ENCODE data around the gene JMJD1C. TPM values are rescaled to one million over a fixed set of nuclear protein-coding genes. Genes with fewer than 3 reads are reported as not detected.

The JMJD1C gene
- total RNA-seq: 84.2 TPM
- long read RNA-seq, partial matches to known transcripts: 13 of 28 reads
- long read RNA-seq, other reads (novel, unspliced or antisense): 15 of 28 reads

DNA sequence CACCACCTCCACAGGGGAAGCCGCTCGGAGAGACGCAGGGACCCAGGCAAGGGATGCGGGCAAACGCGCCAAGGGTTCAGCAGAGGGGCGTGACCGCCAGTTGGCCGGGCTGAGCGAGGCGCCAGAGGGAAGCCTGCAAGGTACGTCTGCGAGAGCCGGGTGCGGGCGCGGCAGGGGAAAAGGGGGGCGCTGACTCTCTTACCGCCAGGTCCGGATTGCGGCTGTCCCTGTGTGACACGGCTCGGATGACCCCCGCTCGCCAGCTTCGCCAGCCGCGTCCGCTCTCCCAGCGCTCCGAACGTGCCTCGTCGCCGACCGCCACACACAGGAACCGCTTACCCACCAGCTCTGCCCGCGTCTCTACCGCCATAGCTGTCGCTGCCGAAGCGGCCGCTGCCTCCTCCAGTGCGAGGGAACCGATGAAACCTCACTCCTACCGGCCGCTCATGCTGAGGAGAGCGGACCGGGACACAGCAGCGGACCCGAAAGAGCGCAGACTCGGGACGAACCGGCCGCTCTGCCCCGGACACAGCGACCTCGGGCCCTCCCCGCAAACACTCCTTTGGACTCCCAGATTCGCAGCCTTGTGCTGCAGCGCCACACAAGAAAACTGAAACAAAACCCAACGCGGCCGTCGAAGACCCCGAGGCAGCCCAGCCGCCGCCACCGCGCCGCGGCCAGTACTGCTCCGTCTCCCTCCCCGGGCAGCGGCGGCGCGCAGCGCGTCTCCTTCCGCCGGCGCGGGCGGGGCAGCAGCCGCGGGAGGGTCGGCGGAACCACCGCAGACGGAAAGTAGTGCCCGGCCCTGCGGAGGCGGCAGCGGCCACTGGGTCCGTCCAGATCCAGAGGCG lies at the start of gene JMJD1C:
JMJD1C (minus strand) TSS at position 685 of the 851 bp plus-strand sequence; CDS start at position 370, 315 bp downstream.
- H3K36me3 ChIP-seq: no peaks in the 10 kb centered on the region
- intact Hi-C loops (cut with DNase I): no loop called here
- TF ChIP-seq, protein P1, sequence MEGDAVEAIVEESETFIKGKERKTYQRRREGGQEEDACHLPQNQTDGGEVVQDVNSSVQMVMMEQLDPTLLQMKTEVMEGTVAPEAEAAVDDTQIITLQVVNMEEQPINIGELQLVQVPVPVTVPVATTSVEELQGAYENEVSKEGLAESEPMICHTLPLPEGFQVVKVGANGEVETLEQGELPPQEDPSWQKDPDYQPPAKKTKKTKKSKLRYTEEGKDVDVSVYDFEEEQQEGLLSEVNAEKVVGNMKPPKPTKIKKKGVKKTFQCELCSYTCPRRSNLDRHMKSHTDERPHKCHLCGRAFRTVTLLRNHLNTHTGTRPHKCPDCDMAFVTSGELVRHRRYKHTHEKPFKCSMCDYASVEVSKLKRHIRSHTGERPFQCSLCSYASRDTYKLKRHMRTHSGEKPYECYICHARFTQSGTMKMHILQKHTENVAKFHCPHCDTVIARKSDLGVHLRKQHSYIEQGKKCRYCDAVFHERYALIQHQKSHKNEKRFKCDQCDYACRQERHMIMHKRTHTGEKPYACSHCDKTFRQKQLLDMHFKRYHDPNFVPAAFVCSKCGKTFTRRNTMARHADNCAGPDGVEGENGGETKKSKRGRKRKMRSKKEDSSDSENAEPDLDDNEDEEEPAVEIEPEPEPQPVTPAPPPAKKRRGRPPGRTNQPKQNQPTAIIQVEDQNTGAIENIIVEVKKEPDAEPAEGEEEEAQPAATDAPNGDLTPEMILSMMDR (IDR thresholded peaks at IDR 0.05): no peak
- DNase-seq (peak; percentile 92), ATAC-seq (peak; percentile 97)
- H3K27ac ChIP-seq: peak within 1 kb of the TSS; percentile 87
- peak within 1 kb of the TSS; percentile 82 for H3K4me3 ChIP-seq
- peaks cover 8% of the 10 kb centered on the region for H3K4me1 ChIP-seq
- H3K27me3 ChIP-seq: no peaks in the 10 kb centered on the region
- no peaks in the 10 kb centered on the region for H3K9me3 ChIP-seq

DNA sequence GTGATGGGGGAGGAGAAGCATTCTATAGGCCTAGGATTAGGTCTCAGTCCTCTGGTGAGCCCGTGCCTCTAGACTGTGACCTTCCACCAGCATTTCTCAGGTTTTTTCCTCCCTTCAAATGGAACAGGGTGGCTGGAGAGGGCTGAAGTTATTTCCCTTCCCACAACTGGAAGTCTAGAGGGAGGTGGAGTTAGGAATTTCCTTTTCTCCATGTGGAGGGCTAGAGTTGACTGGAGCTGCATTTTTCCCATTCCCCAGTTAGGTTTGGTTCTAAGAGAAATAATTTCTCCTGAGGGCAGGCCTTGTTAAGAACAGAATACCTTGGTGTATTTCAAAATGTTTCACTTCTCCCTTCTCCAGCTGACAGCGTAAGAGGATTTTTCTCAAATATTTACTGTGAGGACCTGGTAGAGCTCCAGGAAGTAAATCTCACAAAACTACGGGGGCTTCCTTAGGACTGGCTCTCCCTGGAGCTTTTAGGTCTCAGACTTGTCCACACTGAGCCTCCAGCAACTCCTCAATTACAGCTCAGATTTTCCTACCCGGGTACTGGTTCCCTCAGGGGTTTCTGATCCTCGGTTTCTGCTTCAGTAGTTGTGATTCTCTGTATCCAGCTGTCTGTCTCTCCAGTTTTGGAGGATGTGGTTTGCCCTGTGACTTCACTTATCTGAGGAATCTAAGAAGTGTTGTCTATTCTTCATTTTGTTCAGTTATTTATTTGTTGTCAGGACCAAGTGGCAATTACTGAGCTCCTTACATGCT lies 49.4 kb upstream of the JMJD1C start:
- TF ChIP-seq, protein P1 (IDR thresholded peaks at IDR 0.05): no peak
- Histone ChIP-seq H3K4me3 (no peak overlapping the region), H3K27ac (peak overlapping the region; percentile 52), H3K4me1 (peaks cover 43% of the 10 kb centered on the region), H3K36me3 (no peaks in the 10 kb centered on the region), H3K9me3 (no peaks in the 10 kb centered on the region), H3K27me3 (no peaks in the 10 kb centered on the region)
- intact Hi-C loops (cut with DNase I): no loop called here
- ATAC-seq: peak; percentile 20
- no peak for DNase-seq

DNA sequence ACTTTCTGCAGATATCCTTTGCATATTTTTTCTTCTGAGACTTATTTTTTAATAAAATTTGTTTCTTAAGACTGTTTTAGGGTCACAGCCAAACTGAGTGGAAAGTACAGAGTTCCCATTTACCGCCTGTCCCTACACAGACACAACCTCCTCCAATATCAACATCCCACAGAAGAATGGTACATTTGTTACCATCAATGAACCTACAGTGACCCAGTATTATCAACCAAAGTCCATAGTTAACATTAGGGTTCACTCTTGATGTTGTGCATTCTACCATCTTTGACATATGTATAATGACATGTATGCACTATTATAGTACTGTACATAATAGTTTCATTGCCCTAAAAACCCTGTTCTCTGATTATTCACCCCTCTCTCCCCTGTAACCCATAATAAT lies 40.8 kb upstream of the JMJD1C start:
- no peaks in the 10 kb centered on the region for H3K36me3 ChIP-seq
- H3K27ac ChIP-seq: no peak overlapping the region
- no peak overlapping the region for H3K4me3 ChIP-seq
- DNase-seq (no peak), ATAC-seq (no peak)
- no peaks in the 10 kb centered on the region for H3K9me3 ChIP-seq
- no peaks in the 10 kb centered on the region for H3K4me1 ChIP-seq
- intact Hi-C loops (cut with DNase I): no loop called here
- TF ChIP-seq, protein P1 (IDR thresholded peaks at IDR 0.05): no peak
- H3K27me3 ChIP-seq: no peaks in the 10 kb centered on the region

DNA sequence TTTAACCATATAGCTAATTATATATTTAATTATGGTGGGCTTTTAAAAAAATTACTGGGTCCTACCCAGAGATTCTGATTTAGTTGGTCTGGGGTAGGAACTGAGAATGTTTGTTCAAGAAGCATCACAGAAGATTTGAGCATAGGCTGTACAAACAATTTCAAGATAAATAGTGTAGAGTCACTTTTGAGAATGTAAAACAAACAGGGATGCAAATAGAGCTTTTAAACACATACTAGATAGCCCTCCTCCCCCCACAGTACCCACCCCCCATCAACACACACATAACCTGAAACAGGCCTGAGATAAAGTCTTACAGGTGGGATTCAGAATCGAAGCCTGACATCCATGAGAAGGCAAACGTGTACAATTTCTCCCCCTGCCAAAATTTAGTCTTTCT lies 39.8 kb upstream of the JMJD1C start:
- no peak for DNase-seq
- Histone ChIP-seq H3K36me3 (no peaks in the 10 kb centered on the region), H3K4me3 (no peak overlapping the region), H3K4me1 (no peaks in the 10 kb centered on the region), H3K27me3 (no peaks in the 10 kb centered on the region), H3K9me3 (no peaks in the 10 kb centered on the region), H3K27ac (no peak overlapping the region)
- ATAC-seq: no peak
- TF ChIP-seq, protein P1 (IDR thresholded peaks at IDR 0.05): no peak
- intact Hi-C loops (cut with DNase I): no loop called here

GRCh38 chr10:63504145-63504881 lies 38.5 kb upstream of the JMJD1C start:
- DNase-seq (no peak), ATAC-seq (no peak)
- H3K4me1 ChIP-seq: no peaks in the 10 kb centered on the region
- TF ChIP-seq, protein P1 (IDR thresholded peaks at IDR 0.05): no peak
- intact Hi-C loops (cut with DNase I): no loop called here
- H3K27me3 ChIP-seq: no peaks in the 10 kb centered on the region
- H3K27ac ChIP-seq: no peak overlapping the region
- no peaks in the 10 kb centered on the region for H3K36me3 ChIP-seq
- H3K4me3 ChIP-seq: no peak overlapping the region
- no peaks in the 10 kb centered on the region for H3K9me3 ChIP-seq
